HG03378 (cell line): ENCODE measurements around the gene CFL2.
A peak's percentile ranks its signal among the peaks of the same experiment; 100 is the strongest.
"Not testable (repeated sequence)": the region's sequence is repeated elsewhere in the genome, so short reads cannot be mapped to it uniquely, and the experiment has no call there.

Experiments used
- ATAC-seq: cut with Tn5 transposase; IDR thresholded peaks from one replicate; pipeline ENCODE4 v1.9.1; 2021; ENCODE audit warnings: mild to moderate bottlenecking, moderate library complexity; ENCODE audit not compliant: unreplicated experiment

CFL2 gene

GRCh38 chr14:34714320-34715126, at the start of gene CFL2:
TSS of gene CFL2 (minus strand) at chr14:34714593. CDS start at chr14:34714540, 53 bp downstream.
- peak; percentile 61 for ATAC-seq

- no peak for ATAC-seq
These were observed 40.8 kb upstream of the CFL2 start for GRCh38 chr14:34755215-34755614.

GRCh38 chr14:34754687-34755086, 40.3 kb upstream of the CFL2 start:
- no peak for ATAC-seq

- no peak for ATAC-seq
These were observed 36.3 kb upstream of the CFL2 start for GRCh38 chr14:34750670-34751069.

- ATAC-seq, result no peak
These were observed 35.8 kb upstream of the CFL2 start for GRCh38 chr14:34750233-34750632.

GRCh38 chr14:34749408-34749807, 35.0 kb upstream of the CFL2 start:
- no peak for ATAC-seq

- no peak for ATAC-seq
These were observed 28.1 kb upstream of the CFL2 start for GRCh38 chr14:34742270-34743115.

- no peak for ATAC-seq
These were observed 27.4 kb upstream of the CFL2 start for GRCh38 chr14:34741840-34742239.

- ATAC-seq, result not testable (repeated sequence)
These were observed 25.7 kb upstream of the CFL2 start for GRCh38 chr14:34740139-34740538.

- ATAC-seq, result not testable (repeated sequence)
These were observed 22.7 kb upstream of the CFL2 start for GRCh38 chr14:34737079-34737478.

- ATAC-seq, result no peak
These were observed 18.9 kb upstream of the CFL2 start for GRCh38 chr14:34733245-34733644.

- ATAC-seq, result no peak
These were observed 18.4 kb upstream of the CFL2 start for GRCh38 chr14:34732802-34733201.

- no peak for ATAC-seq
These were observed 9.5 kb upstream of the CFL2 start for GRCh38 chr14:34723867-34724266.

GRCh38 chr14:34722723-34723545, 8.5 kb upstream of the CFL2 start:
- no peak for ATAC-seq

GRCh38 chr14:34721129-34721528, 6.7 kb upstream of the CFL2 start:
- no peak for ATAC-seq

- ATAC-seq, result no peak
These were observed 4.4 kb upstream of the CFL2 start for GRCh38 chr14:34718750-34719304.

- ATAC-seq, result no peak
These were observed 902 bp upstream of the CFL2 start for GRCh38 chr14:34715127-34715863.

- no peak for ATAC-seq
These were observed 593 bp downstream of the CFL2 start for GRCh38 chr14:34713681-34714319.

GRCh38 chr14:34713122-34713680, 1.2 kb downstream of the CFL2 start:
- no peak for ATAC-seq
